ENCODE results near the gene DSG2. TPM values are rescaled to one million over a fixed set of nuclear protein-coding genes. Genes with fewer than 3 reads are reported as not detected.

The DSG2 gene
- total RNA-seq, 4 donors from 2014 or later = 1.2 to 6.2 (median 2.9) TPM

GRCh38 chr18:31478688-31479087, 19.3 kb upstream of the DSG2 start:
- H3K4me1 ChIP-seq = no peaks in the 10 kb centered on the region
- intact Hi-C loops (cut with DNase I) = no loop called here
- no peak overlapping the region for H3K27ac ChIP-seq (replicated peaks in 1 of 4)
- no peak overlapping the region for H3K4me3 ChIP-seq
- H3K9me3 ChIP-seq = no peaks in the 10 kb centered on the region
- 97% methylated on average over 10 of the region's 10 CpGs for WGBS
- H3K36me3 ChIP-seq = no peaks in the 10 kb centered on the region
- TF ChIP-seq POLR2A (IDR thresholded peaks at IDR 0.05; ENCODE audit: low read depth) (no peak), POLR2AphosphoS5 (IDR thresholded peaks at IDR 0.05) (no peak), EP300 (IDR thresholded peaks at IDR 0.05) (no peak)
- TF ChIP-seq, protein P1, sequence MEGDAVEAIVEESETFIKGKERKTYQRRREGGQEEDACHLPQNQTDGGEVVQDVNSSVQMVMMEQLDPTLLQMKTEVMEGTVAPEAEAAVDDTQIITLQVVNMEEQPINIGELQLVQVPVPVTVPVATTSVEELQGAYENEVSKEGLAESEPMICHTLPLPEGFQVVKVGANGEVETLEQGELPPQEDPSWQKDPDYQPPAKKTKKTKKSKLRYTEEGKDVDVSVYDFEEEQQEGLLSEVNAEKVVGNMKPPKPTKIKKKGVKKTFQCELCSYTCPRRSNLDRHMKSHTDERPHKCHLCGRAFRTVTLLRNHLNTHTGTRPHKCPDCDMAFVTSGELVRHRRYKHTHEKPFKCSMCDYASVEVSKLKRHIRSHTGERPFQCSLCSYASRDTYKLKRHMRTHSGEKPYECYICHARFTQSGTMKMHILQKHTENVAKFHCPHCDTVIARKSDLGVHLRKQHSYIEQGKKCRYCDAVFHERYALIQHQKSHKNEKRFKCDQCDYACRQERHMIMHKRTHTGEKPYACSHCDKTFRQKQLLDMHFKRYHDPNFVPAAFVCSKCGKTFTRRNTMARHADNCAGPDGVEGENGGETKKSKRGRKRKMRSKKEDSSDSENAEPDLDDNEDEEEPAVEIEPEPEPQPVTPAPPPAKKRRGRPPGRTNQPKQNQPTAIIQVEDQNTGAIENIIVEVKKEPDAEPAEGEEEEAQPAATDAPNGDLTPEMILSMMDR (IDR thresholded peaks at IDR 0.05) = no peak
- no peak for DNase-seq (ENCODE audit: extremely low spot score)
- H3K27me3 ChIP-seq = no peaks in the 10 kb centered on the region

GRCh38 chr18:31482051-31482450, 15.9 kb upstream of the DSG2 start:
- TF ChIP-seq POLR2A (IDR thresholded peaks at IDR 0.05; ENCODE audit: low read depth) (no peak), EP300 (IDR thresholded peaks at IDR 0.05) (no peak), POLR2AphosphoS5 (IDR thresholded peaks at IDR 0.05) (no peak)
- TF ChIP-seq, protein P1 (IDR thresholded peaks at IDR 0.05) = no peak

GRCh38 chr18:31483396-31483795, 14.6 kb upstream of the DSG2 start:
- WGBS = 79% methylated on average over 2 of the region's 2 CpGs
- no peaks in the 10 kb centered on the region for H3K27me3 ChIP-seq
- no peak for DNase-seq (ENCODE audit: extremely low spot score)
- no peaks in the 10 kb centered on the region for H3K4me1 ChIP-seq
- H3K36me3 ChIP-seq = no peaks in the 10 kb centered on the region
- no peak overlapping the region for H3K4me3 ChIP-seq
- H3K27ac ChIP-seq (replicated peaks in 1 of 4) = no peak overlapping the region
- intact Hi-C loops (cut with DNase I) = no loop called here
- TF ChIP-seq POLR2A (IDR thresholded peaks at IDR 0.05; ENCODE audit: low read depth) (no peak), EP300 (IDR thresholded peaks at IDR 0.05) (no peak), POLR2AphosphoS5 (IDR thresholded peaks at IDR 0.05) (no peak)
- TF ChIP-seq, protein P1 (IDR thresholded peaks at IDR 0.05) = no peak
- H3K9me3 ChIP-seq = no peaks in the 10 kb centered on the region

More at GRCh38 chr18:31482051-31482450, 15.9 kb upstream of the DSG2 start:
- no peak for DNase-seq (ENCODE audit: extremely low spot score)
- Histone ChIP-seq H3K27me3 (no peaks in the 10 kb centered on the region), H3K27ac (replicated peaks in 1 of 4) (no peak overlapping the region), H3K9me3 (no peaks in the 10 kb centered on the region), H3K4me1 (no peaks in the 10 kb centered on the region), H3K36me3 (no peaks in the 10 kb centered on the region), H3K4me3 (no peak overlapping the region)
- WGBS = 88% methylated on average over 1 of the region's 1 CpG
- intact Hi-C loops (cut with DNase I) = no loop called here

- no peak for DNase-seq (ENCODE audit: extremely low spot score)
- no peaks in the 10 kb centered on the region for H3K27me3 ChIP-seq
- no peaks in the 10 kb centered on the region for H3K36me3 ChIP-seq
- H3K27ac ChIP-seq (replicated peaks in 1 of 4) = no peak overlapping the region
- no peaks in the 10 kb centered on the region for H3K4me1 ChIP-seq
- 95% methylated on average over 1 of the region's 1 CpG for WGBS
- no peaks in the 10 kb centered on the region for H3K9me3 ChIP-seq
- intact Hi-C loops (cut with DNase I) = no loop called here
- H3K4me3 ChIP-seq = no peak overlapping the region
- TF ChIP-seq POLR2A (IDR thresholded peaks at IDR 0.05; ENCODE audit: low read depth) = no peak
- TF ChIP-seq EP300 (IDR thresholded peaks at IDR 0.05) = no peak
- TF ChIP-seq, protein P1 (IDR thresholded peaks at IDR 0.05) = no peak
- TF ChIP-seq POLR2AphosphoS5 (IDR thresholded peaks at IDR 0.05) = no peak
These were observed 13.5 kb upstream of the DSG2 start for GRCh38 chr18:31484461-31484860.

DNA sequence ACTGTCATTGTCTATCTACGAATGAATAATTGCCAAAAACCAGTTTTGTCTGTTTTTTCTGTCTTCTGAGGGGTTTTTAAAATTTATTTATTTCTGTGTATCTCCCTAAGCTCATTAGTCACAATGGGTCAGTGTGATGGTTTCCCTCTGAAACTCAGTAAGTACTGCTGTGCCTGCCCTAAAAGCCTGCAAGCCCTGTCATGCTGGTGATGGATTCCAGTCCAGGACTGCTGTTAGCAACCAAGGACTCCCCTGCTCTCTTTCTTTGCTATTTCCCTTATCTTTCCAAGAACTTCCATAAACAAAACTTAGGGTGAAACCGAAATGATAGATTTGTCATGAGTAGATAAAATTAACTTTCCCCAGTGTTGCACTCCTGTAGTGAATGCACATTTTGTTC, 11.8 kb upstream of the DSG2 start:
- intact Hi-C loops (cut with DNase I) = no loop called here
- TF ChIP-seq POLR2AphosphoS5 (IDR thresholded peaks at IDR 0.05) (no peak), POLR2A (IDR thresholded peaks at IDR 0.05; ENCODE audit: low read depth) (no peak), EP300 (IDR thresholded peaks at IDR 0.05) (no peak)
- TF ChIP-seq, protein P1 (IDR thresholded peaks at IDR 0.05) = no peak
- no peaks in the 10 kb centered on the region for H3K27me3 ChIP-seq
- WGBS = 45% methylated on average over 2 of the region's 2 CpGs
- DNase-seq (ENCODE audit: extremely low spot score) = no peak
- H3K36me3 ChIP-seq = no peaks in the 10 kb centered on the region
- H3K27ac ChIP-seq (replicated peaks in 1 of 4) = no peak overlapping the region
- no peak overlapping the region for H3K4me3 ChIP-seq
- no peaks in the 10 kb centered on the region for H3K4me1 ChIP-seq
- H3K9me3 ChIP-seq = no peaks in the 10 kb centered on the region

Data from esophagus muscularis mucosa (tissue), 4 donors.